ENCODE results near the gene OR6B1.

DNA sequence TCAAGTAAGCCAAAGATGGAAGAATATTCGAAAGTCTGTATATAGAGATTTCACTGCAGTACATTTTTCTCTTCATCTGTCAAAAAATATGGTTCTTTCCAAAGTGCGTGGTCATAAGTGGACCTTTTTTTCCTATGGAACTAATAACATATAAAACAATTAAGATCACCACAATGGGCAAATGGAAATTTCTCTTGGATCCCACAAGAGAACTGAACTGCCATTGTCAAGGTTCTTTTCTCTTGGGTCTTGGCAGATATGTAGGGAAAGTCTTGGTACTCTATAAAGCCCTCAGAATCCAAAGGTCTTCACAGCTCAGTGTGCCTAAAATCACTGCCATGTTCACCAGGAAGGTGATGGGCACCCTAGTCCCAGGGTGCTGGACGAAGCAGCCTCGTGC, at the start of gene OR6B1:
- TF ChIP-seq POLR2AphosphoS5 (IDR thresholded peaks at IDR 0.05), result no peak
- TF ChIP-seq EP300 (conservative IDR thresholded peaks at IDR 0.05; ENCODE audit: poor library complexity, severe bottlenecking), result no peak
- TF ChIP-seq RAD21 (conservative IDR thresholded peaks at IDR 0.05), result no peak
- TF ChIP-seq, protein P1, sequence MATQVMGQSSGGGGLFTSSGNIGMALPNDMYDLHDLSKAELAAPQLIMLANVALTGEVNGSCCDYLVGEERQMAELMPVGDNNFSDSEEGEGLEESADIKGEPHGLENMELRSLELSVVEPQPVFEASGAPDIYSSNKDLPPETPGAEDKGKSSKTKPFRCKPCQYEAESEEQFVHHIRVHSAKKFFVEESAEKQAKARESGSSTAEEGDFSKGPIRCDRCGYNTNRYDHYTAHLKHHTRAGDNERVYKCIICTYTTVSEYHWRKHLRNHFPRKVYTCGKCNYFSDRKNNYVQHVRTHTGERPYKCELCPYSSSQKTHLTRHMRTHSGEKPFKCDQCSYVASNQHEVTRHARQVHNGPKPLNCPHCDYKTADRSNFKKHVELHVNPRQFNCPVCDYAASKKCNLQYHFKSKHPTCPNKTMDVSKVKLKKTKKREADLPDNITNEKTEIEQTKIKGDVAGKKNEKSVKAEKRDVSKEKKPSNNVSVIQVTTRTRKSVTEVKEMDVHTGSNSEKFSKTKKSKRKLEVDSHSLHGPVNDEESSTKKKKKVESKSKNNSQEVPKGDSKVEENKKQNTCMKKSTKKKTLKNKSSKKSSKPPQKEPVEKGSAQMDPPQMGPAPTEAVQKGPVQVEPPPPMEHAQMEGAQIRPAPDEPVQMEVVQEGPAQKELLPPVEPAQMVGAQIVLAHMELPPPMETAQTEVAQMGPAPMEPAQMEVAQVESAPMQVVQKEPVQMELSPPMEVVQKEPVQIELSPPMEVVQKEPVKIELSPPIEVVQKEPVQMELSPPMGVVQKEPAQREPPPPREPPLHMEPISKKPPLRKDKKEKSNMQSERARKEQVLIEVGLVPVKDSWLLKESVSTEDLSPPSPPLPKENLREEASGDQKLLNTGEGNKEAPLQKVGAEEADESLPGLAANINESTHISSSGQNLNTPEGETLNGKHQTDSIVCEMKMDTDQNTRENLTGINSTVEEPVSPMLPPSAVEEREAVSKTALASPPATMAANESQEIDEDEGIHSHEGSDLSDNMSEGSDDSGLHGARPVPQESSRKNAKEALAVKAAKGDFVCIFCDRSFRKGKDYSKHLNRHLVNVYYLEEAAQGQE (IDR thresholded peaks at IDR 0.05; ENCODE audit: borderline replicate concordance), result no peak
- TF ChIP-seq, protein P2, sequence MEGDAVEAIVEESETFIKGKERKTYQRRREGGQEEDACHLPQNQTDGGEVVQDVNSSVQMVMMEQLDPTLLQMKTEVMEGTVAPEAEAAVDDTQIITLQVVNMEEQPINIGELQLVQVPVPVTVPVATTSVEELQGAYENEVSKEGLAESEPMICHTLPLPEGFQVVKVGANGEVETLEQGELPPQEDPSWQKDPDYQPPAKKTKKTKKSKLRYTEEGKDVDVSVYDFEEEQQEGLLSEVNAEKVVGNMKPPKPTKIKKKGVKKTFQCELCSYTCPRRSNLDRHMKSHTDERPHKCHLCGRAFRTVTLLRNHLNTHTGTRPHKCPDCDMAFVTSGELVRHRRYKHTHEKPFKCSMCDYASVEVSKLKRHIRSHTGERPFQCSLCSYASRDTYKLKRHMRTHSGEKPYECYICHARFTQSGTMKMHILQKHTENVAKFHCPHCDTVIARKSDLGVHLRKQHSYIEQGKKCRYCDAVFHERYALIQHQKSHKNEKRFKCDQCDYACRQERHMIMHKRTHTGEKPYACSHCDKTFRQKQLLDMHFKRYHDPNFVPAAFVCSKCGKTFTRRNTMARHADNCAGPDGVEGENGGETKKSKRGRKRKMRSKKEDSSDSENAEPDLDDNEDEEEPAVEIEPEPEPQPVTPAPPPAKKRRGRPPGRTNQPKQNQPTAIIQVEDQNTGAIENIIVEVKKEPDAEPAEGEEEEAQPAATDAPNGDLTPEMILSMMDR (IDR thresholded peaks at IDR 0.05; ENCODE audit: poor library complexity, severe bottlenecking), result no peak
- TF ChIP-seq EZH2 (IDR thresholded peaks at IDR 0.05; ENCODE audit: borderline replicate concordance, insufficient read depth, low read length, poor library complexity, severe bottlenecking), result no peak
- no peak for TF ChIP-seq MXI1 (conservative IDR thresholded peaks at IDR 0.05; ENCODE audit: poor library complexity, severe bottlenecking)
- no peak for TF ChIP-seq TAF1 (IDR thresholded peaks at IDR 0.05; ENCODE audit: low read depth)

Measured in neural cell (in vitro differentiated cells).